LNCAP (cell line): ENCODE measurements around the gene ORC4.
A peak's percentile ranks its signal among the peaks of the same experiment; 100 is the strongest.

Experiments
- TF ChIP-seq, protein P1 (sequence below): fragments of 450-650 bp; IDR thresholded peaks from 2 replicates; pipeline ENCODE4 v1.5.1; 2017; ENCODE audit warnings: mild to moderate bottlenecking

Gene ORC4

DNA sequence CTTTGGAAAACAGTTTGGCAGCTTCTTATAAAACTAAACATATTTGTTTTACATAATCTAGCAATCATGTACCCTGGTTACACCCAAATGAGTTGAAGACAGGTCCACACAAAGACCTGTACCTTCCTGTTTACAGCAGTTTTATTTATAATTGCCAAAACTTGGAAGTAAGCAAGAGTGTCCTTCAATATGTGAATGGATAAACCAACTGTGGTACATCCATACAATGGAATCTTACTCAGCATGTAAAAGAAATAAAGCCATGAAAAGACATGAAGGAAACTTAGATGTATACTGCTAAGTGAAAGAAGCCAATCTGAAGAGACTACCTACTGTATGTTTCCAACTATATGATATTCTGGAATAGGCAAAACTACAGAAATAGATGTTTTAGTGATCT lies 23.7 kb downstream of the ORC4 start:
- TF ChIP-seq, protein P1, sequence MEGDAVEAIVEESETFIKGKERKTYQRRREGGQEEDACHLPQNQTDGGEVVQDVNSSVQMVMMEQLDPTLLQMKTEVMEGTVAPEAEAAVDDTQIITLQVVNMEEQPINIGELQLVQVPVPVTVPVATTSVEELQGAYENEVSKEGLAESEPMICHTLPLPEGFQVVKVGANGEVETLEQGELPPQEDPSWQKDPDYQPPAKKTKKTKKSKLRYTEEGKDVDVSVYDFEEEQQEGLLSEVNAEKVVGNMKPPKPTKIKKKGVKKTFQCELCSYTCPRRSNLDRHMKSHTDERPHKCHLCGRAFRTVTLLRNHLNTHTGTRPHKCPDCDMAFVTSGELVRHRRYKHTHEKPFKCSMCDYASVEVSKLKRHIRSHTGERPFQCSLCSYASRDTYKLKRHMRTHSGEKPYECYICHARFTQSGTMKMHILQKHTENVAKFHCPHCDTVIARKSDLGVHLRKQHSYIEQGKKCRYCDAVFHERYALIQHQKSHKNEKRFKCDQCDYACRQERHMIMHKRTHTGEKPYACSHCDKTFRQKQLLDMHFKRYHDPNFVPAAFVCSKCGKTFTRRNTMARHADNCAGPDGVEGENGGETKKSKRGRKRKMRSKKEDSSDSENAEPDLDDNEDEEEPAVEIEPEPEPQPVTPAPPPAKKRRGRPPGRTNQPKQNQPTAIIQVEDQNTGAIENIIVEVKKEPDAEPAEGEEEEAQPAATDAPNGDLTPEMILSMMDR = no peak

DNA sequence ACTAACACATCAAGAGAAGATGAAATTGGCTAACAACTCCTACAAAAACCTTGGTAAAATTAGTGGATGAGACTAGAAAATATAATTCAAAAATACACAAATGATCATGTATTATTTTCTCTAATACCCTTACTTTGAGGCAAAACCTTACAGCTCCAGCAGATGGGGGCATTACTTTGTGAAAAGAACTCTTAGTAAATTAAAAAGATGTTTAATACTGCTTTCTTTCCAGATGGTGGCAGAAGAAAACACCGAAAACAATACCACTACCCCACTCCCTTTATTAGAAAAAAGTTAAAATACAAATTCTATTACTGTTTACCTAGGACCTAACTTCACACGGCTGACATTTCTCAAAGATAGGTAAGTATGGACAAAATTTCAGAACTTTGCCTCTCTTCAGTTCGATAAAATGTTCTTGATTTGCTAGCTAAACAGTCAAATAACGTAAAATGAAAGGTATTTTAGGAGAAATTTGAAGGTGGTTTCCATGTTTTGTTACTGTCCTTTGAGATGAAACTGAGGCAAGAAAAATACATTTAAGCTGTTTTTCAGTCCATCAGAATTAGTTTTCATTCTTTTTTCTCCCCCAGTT lies 30.6 kb downstream of the ORC4 start:
- TF ChIP-seq, protein P1 = peak; percentile 66

DNA sequence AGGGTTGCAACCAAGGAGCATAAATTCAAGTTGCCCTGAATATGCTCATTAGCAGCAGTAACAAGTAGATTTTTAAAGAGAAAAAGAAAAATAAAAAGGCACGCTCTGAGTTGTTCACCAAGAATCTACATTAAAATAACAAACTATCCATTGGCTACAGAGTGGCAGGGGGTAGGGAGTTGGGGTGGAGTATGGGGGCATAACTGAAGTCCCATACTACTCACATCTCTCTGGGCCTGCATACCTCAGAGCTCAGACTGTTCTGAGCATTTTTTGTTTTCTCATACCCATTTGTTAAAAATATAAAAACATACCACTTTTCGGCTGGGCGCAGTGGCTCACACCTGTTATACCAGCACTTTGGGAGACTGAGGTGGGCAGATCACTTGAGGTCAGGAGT lies 31.4 kb downstream of the ORC4 start:
- TF ChIP-seq, protein P1 = no peak

DNA sequence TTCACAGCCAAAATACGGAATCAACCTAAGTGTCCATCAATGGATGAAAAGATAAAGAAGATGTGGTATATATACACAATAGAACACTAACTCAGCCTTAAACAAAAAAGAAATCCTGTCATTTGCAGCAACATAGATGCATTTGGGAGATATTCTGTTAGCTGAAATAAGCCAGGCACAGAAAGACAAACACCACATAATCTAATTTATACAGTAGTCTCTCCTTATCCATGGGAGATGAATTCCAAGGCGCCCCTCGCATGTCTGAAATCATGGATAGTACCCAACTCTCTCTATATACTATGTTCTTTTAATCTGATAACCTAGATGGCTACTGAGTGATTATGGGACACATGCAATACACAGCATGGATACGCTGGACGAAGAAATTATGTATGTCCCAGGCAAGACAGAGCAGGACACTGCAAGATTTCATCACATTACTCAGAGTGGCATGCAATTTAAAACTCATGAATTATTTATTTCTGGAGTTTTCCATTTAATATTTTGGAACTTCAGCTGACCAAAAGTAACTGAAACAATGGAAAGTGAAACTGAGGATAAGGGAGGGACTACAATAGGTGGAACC lies 39.5 kb downstream of the ORC4 start:
- TF ChIP-seq, protein P1 = no peak

DNA sequence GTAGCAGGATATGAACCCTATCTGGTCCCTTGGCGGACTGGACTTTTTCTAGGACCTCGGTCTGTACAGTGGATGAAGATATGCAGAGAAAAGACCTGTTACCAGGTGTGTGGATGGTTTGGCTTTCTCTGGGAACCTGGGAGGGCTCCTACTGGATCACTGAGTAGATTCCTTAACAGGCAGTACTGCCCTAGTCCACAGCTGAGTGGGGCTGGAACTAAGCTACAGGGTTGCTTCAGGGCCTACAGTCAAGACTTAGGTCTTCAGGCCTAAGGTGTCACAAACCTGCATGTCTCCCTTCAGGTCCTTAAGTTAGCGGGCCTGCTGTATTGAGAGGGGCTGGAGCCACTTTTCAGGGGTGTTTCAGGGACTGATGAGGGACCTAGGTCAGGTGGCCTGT lies 42.9 kb downstream of the ORC4 start:
- TF ChIP-seq, protein P1 = no peak

DNA sequence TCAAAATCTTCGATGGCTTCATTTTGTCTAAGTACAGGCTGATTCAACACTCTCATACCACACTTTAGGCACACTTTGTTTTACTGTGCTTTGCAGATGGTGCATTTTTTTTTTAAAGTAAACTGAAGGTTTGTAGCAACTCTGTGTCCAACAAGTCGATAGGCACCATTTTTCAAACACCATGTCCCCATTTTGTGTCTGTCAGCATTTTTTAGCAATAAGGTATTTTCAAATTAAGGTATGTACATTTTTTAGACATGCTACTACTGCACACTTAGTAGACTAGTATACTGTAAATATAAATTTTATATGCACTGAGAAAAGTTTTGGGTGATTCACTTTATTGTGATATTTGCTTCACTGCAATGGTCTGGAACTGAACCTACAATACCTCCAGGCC lies 44.4 kb downstream of the ORC4 start:
- TF ChIP-seq, protein P1 = no peak

DNA sequence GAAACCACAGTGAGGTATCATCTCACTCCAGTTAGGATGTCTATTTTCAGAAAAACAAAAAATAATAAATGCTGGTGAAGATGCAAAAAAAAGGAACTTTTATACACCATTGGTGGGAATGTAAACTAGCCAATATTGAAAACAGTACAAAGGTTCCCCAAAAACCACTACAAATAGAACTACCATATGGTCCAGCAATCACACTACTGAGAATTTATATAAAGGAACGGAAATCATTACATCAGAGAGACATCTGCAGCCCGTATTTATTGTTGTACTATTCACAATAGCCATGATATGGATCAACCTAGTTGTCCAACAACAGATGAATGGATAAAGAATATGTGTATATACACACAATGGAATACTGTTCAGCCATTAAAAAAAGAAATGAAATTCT lies 52.0 kb downstream of the ORC4 start:
- TF ChIP-seq, protein P1 = no peak

DNA sequence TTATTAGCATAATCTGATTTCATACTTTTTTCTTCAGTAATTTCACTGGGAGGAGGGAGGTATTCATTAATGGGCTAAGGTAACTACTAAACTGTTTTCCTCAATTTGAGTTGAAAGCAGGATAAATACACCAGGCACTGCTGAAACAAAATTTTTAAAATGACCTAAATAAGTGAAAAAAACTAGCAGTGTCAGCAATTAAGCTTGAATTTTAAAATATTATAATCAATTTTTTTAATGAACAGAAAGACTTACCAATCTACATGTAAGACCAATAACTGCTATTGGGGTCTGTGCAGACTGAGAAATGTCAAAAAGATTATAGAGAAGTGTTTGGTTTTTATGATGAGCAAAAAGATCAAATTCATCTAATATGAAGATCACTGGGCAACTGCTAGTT lies 68.4 kb downstream of the ORC4 start:
- TF ChIP-seq, protein P1 = no peak
